Globus pallidus (tissue), 1 donor: Measurements from ENCODE around the gene FALEC.

ENCODE experiments used
- DNase-seq: peaks from one replicate; pipeline ENCODE4 v3.0.0-alpha.2; 2015; ENCODE audit warnings: low spot score

The FALEC gene

GRCh38 chr1:150545486-150546032 lies 30.0 kb downstream of the FALEC start:
- no peak for DNase-seq

- no peak for DNase-seq
Observed at GRCh38 chr1:150546294-150546937, 30.9 kb downstream of the FALEC start.

- DNase-seq, result no peak
Observed at GRCh38 chr1:150548324-150548631, 32.7 kb downstream of the FALEC start.

GRCh38 chr1:150548632-150549495 lies 33.3 kb downstream of the FALEC start, which contains the start of gene ADAMTSL4:
Gene ADAMTSL4, plus strand, starts transcription at chr1:150549408. Its CDS starts 2,881 bp downstream, at chr1:150552289.
- no peak for DNase-seq

- DNase-seq, result no peak
Observed at GRCh38 chr1:150549496-150550221, 34.1 kb downstream of the FALEC start.

GRCh38 chr1:150550222-150551050 lies 34.9 kb downstream of the FALEC start:
- no peak for DNase-seq

GRCh38 chr1:150551051-150551783 lies 35.7 kb downstream of the FALEC start:
- DNase-seq, result no peak

GRCh38 chr1:150551784-150552127 lies 36.2 kb downstream of the FALEC start:
- no peak for DNase-seq

- peak; percentile 54 for DNase-seq
Observed at GRCh38 chr1:150552128-150552910, 36.8 kb downstream of the FALEC start.

GRCh38 chr1:150552911-150553289 lies 37.3 kb downstream of the FALEC start:
- no peak for DNase-seq

- no peak for DNase-seq
Observed at GRCh38 chr1:150553392-150554085, 38.0 kb downstream of the FALEC start.

- DNase-seq, result no peak
Observed at GRCh38 chr1:150554086-150554452, 38.5 kb downstream of the FALEC start.

GRCh38 chr1:150555198-150555970 lies 39.8 kb downstream of the FALEC start:
- DNase-seq, result no peak

GRCh38 chr1:150555971-150556865 lies 40.7 kb downstream of the FALEC start:
- no peak for DNase-seq

- no peak for DNase-seq
Observed at GRCh38 chr1:150557065-150557600, 41.6 kb downstream of the FALEC start.

GRCh38 chr1:150557813-150558212 lies 42.3 kb downstream of the FALEC start:
- no peak for DNase-seq

- DNase-seq, result no peak
Observed at GRCh38 chr1:150558303-150558704, 42.8 kb downstream of the FALEC start.
